Keratinocyte (primary cell): Measurements from ENCODE around the gene MAP6D1. TPM values are rescaled to one million over a fixed set of nuclear protein-coding genes. Genes with fewer than 3 reads are reported as not detected.

Experiments used
- DNase-seq: peaks from one replicate; pipeline ENCODE4 v3.0.0-alpha.2; 2011; ENCODE audit warnings: low read depth, missing footprints, low spot score
- FAIRE-seq: peaks from 2 replicates; lab custom pipeline; 2011; peaks lifted over from hg19 to GRCh38; lab: Jason Lieb, UNC
- H2AFZ ChIP-seq: 2 replicates; pipeline ENCODE4 v1.6.0; 2012; ENCODE audit warnings: low read length, control low read depth, inconsistent platforms; ENCODE audit not compliant: control insufficient read depth
- H3K27ac ChIP-seq: 2 replicates; pipeline ENCODE4 v1.5.1; 2011; ENCODE audit warnings: low read length; ENCODE audit not compliant: control insufficient read depth, insufficient read depth
- H3K27me3 ChIP-seq: 3 replicates; pipeline ENCODE4 v1.6.0; 2011; ENCODE audit warnings: low read length; ENCODE audit not compliant: control insufficient read depth, insufficient read depth; ENCODE audit errors: extremely low read depth
- H3K36me3 ChIP-seq, 2 experiments: 2 replicates in 1 of 2; 3 replicates in 1 of 2; pipeline ENCODE4 v1.5.1; 2011; ENCODE audit warnings: low read length in 2 of 2, mild to moderate bottlenecking in 1 of 2; ENCODE audit not compliant: control insufficient read depth in 2 of 2, insufficient read depth in 2 of 2; ENCODE audit errors: extremely low read depth in 1 of 2
- H3K4me1 ChIP-seq: 3 replicates; pipeline ENCODE4 v1.5.1; 2011; ENCODE audit warnings: low read length; ENCODE audit not compliant: control insufficient read depth, insufficient read depth; ENCODE audit errors: extremely low read depth
- H3K4me2 ChIP-seq: 3 replicates; pipeline ENCODE4 v1.6.0; 2011; ENCODE audit warnings: low read depth, low read length; ENCODE audit not compliant: control insufficient read depth, insufficient read depth; ENCODE audit errors: extremely low read depth
- H3K4me3 ChIP-seq, 3 experiments: fragments of 200-600 bp in 1 of 3; sonication (generic) in 1 of 3; 2 replicates in 2 of 3; 3 replicates in 1 of 3; pipeline ENCODE4 v1.5.1; 2011 to 2016; ENCODE audit warnings: low read length in 3 of 3, mild to moderate bottlenecking in 3 of 3, control low read depth in 2 of 3, inconsistent platforms in 1 of 3, low read depth in 1 of 3, mixed read lengths in 1 of 3, mixed run types in 1 of 3, moderate library complexity in 1 of 3; ENCODE audit not compliant: control insufficient read depth in 2 of 3, insufficient read depth in 2 of 3; ENCODE audit errors: extremely low read depth in 1 of 3
- H3K79me2 ChIP-seq: 2 replicates; pipeline ENCODE4 v1.6.0; 2012; ENCODE audit warnings: low read length; ENCODE audit not compliant: control insufficient read depth, insufficient read depth
- H3K9ac ChIP-seq: 3 replicates; pipeline ENCODE4 v1.6.0; 2011; ENCODE audit warnings: low read length; ENCODE audit not compliant: control insufficient read depth, insufficient read depth; ENCODE audit errors: extremely low read depth
- H3K9me1 ChIP-seq: 3 replicates; pipeline ENCODE4 v1.6.0; 2011; ENCODE audit warnings: low read length; ENCODE audit not compliant: control insufficient read depth, insufficient read depth; ENCODE audit errors: extremely low read depth
- H3K9me3 ChIP-seq: 2 replicates; pipeline ENCODE4 v1.5.1; 2012; ENCODE audit warnings: low read depth, low read length; ENCODE audit not compliant: control insufficient read depth
- H4K20me1 ChIP-seq: 3 replicates; pipeline ENCODE4 v1.6.0; 2011; ENCODE audit warnings: low read length; ENCODE audit not compliant: control insufficient read depth, insufficient read depth; ENCODE audit errors: extremely low read depth
- EZH2 ChIP-seq: IDR thresholded peaks from one replicate; pipeline ENCODE4 v1.6.1; 2012; ENCODE audit warnings: inconsistent platforms, mild to moderate bottlenecking, low read length, moderate library complexity
- dilution Hi-C: fragments of 300-500 bp; cut with MboI; formaldehyde crosslinking; loops from one replicate; pipeline ENCODE4 v1.7.0; 2020; ENCODE audit warnings: low sequenced_read_pairs; ENCODE audit not compliant: extremely low pct_ligation_motif_present
- polyA plus RNA-seq, 5 experiments: library from polyadenylated mRNA; depleted of rRNA in 3 of 5; stranded (reverse) in 3 of 5; stranded (forward) in 1 of 5; unstranded in 1 of 5; fragments of >200 nt; gene quantifications; 1 replicate in 1 of 5; 2 replicates in 3 of 5; 3 replicates in 1 of 5; pipeline versions ENCODE4 v1.2.1 to v1.2.3, GENCODE V29; 2011 to 2012; ENCODE audit warnings: missing spikeins in 2 of 5, low read depth in 1 of 5, low replicate concordance in 1 of 5
- TF ChIP-seq, protein P1 (sequence below), 3 experiments: IDR thresholded peaks in 1 of 3; conservative IDR thresholded peaks in 1 of 3; optimal IDR thresholded peaks in 1 of 3; 2 replicates in 2 of 3; 3 replicates in 1 of 3; pipeline versions ENCODE3 to v1.5.1; 2011; ENCODE audit warnings: low read length in 3 of 3, mild to moderate bottlenecking in 3 of 3, moderate library complexity in 2 of 3, control low read depth in 1 of 3, inconsistent platforms in 1 of 3; ENCODE audit not compliant: insufficient read depth in 2 of 3; ENCODE audit errors: extremely low read depth in 1 of 3

The MAP6D1 gene
- polyA plus RNA-seq, 1 donor (not counting 4 experiments of a cell fraction or from before 2014, with no cell fraction given) = 1.4 TPM

DNA sequence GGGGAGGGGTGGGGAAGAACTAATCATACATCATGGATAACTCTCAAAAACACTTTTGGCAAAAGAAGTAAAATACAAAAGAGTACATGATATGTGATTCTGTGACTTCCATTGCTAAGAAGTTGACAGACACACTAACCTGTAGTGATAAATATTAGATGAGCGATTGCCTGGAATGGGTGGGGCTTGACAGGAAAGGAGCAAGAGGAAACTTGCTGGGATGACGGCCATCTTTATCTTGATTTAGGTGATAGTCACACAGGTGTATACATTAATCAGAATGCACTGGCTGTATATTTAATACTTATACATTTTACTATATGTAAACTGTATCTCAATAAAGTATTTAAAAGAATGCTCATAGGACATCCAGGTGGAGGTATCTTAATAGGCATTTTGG, 46.2 kb upstream of the MAP6D1 start:
- Histone ChIP-seq H3K36me3 (peaks cover 0 to 5% of the 10 kb centered on the region in 2 experiments), H3K9me3 (no peaks in the 10 kb centered on the region), H3K27ac (no peak overlapping the region), H3K9me1 (no peaks in the 10 kb centered on the region), H3K79me2 (peaks cover 57% of the 10 kb centered on the region), H4K20me1 (peaks cover 3% of the 10 kb centered on the region), H3K4me2 (no peak overlapping the region), H3K4me1 (peaks cover 10% of the 10 kb centered on the region), H2AFZ (no peak overlapping the region), H3K9ac (no peak overlapping the region), H3K4me3 (no peak overlapping the region), H3K27me3 (no peaks in the 10 kb centered on the region)
- DNase-seq = peak; percentile 19
- dilution Hi-C loops = no loop called here
- no peak for FAIRE-seq
- TF ChIP-seq, protein P1, sequence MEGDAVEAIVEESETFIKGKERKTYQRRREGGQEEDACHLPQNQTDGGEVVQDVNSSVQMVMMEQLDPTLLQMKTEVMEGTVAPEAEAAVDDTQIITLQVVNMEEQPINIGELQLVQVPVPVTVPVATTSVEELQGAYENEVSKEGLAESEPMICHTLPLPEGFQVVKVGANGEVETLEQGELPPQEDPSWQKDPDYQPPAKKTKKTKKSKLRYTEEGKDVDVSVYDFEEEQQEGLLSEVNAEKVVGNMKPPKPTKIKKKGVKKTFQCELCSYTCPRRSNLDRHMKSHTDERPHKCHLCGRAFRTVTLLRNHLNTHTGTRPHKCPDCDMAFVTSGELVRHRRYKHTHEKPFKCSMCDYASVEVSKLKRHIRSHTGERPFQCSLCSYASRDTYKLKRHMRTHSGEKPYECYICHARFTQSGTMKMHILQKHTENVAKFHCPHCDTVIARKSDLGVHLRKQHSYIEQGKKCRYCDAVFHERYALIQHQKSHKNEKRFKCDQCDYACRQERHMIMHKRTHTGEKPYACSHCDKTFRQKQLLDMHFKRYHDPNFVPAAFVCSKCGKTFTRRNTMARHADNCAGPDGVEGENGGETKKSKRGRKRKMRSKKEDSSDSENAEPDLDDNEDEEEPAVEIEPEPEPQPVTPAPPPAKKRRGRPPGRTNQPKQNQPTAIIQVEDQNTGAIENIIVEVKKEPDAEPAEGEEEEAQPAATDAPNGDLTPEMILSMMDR (optimal IDR thresholded peaks at IDR 0.05 in 1 of 3, IDR thresholded peaks at IDR 0.05 in 1 of 3, conservative IDR thresholded peaks at IDR 0.05 in 1 of 3; ENCODE audit: extremely low read depth in 1 of 3, insufficient read depth in 2 of 3, low read length in 3 of 3) = no peak
- no peak for TF ChIP-seq EZH2

DNA sequence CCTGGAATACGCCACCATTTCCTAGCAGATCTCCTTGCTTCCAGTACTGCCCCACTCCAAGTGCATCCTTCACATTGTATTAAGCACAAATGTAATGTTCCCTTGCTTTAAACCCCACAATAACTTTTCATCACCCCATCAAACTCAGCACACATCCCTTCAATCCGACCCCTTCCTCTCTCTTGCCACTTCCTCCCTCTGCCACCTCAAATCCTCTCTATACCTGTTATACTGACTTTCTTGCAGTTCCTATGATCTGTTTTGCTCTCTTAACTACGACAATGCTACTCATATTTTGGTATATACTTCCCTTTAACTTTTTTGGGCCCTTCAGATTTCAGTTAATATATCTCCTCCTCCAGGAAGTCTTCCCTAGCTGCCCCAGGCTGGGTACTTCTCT, 45.2 kb upstream of the MAP6D1 start:
- no peaks in the 10 kb centered on the region for H3K9me3 ChIP-seq
- dilution Hi-C loops = no loop called here
- H3K4me2 ChIP-seq = no peak overlapping the region
- H3K27ac ChIP-seq = no peak overlapping the region
- no peak overlapping the region for H2AFZ ChIP-seq
- peaks cover 49% of the 10 kb centered on the region for H3K79me2 ChIP-seq
- peaks cover 10% of the 10 kb centered on the region for H3K4me1 ChIP-seq
- DNase-seq (no peak), FAIRE-seq (no peak)
- no peak overlapping the region for H3K9ac ChIP-seq
- peaks cover 3% of the 10 kb centered on the region for H4K20me1 ChIP-seq
- no peaks in the 10 kb centered on the region for H3K27me3 ChIP-seq
- no peak for TF ChIP-seq EZH2
- TF ChIP-seq, protein P1 (optimal IDR thresholded peaks at IDR 0.05 in 1 of 3, IDR thresholded peaks at IDR 0.05 in 1 of 3, conservative IDR thresholded peaks at IDR 0.05 in 1 of 3; ENCODE audit: extremely low read depth in 1 of 3, insufficient read depth in 2 of 3, low read length in 3 of 3) = no peak
- no peak overlapping the region for H3K4me3 ChIP-seq
- H3K36me3 ChIP-seq = peaks cover 3 to 6% of the 10 kb centered on the region in 2 experiments
- no peaks in the 10 kb centered on the region for H3K9me1 ChIP-seq
